HUES6 (cell line): ENCODE measurements around the gene ST3GAL2.

Experiments used
- H3K27ac ChIP-seq: 2 replicates; pipeline ENCODE4 v1.7.0; 2013; ENCODE audit warnings: low read depth, mild to moderate bottlenecking, low read length, inconsistent platforms
- H3K27me3 ChIP-seq: 2 replicates; pipeline ENCODE4 v1.6.1; 2013; ENCODE audit warnings: low read length; ENCODE audit not compliant: control insufficient read depth, insufficient read depth
- H3K36me3 ChIP-seq: 2 replicates; pipeline ENCODE4 v1.6.1; 2013; ENCODE audit warnings: low read length; ENCODE audit not compliant: control insufficient read depth, insufficient read depth
- H3K4me1 ChIP-seq: 2 replicates; pipeline ENCODE4 v1.6.1; 2013; ENCODE audit warnings: low read length; ENCODE audit not compliant: control insufficient read depth, insufficient read depth
- H3K4me3 ChIP-seq: 2 replicates; pipeline ENCODE4 v1.5.1; 2013; ENCODE audit warnings: low read depth, low read length
- H3K9ac ChIP-seq: one replicate; pipeline ENCODE4 v1.6.1; 2013; ENCODE audit warnings: mild to moderate bottlenecking, low read length
- H3K9me3 ChIP-seq: 2 replicates; pipeline ENCODE4 v1.6.1; 2013; ENCODE audit warnings: low read depth, low read length; ENCODE audit not compliant: control insufficient read depth, insufficient read depth

The ST3GAL2 gene

GRCh38 chr16:70475054-70475871 lies 36.4 kb upstream of the ST3GAL2 start:
- H3K4me3 ChIP-seq: no peak overlapping the region
- no peak overlapping the region for H3K9ac ChIP-seq
- peaks cover 21% of the 10 kb centered on the region for H3K4me1 ChIP-seq
- H3K9me3 ChIP-seq: no peaks in the 10 kb centered on the region
- peaks cover 35% of the 10 kb centered on the region for H3K36me3 ChIP-seq
- 0 out of 2 replicates have a peak overlapping the region, but pooled peaks have one; percentile 27 for H3K27ac ChIP-seq
- H3K27me3 ChIP-seq: no peaks in the 10 kb centered on the region

DNA sequence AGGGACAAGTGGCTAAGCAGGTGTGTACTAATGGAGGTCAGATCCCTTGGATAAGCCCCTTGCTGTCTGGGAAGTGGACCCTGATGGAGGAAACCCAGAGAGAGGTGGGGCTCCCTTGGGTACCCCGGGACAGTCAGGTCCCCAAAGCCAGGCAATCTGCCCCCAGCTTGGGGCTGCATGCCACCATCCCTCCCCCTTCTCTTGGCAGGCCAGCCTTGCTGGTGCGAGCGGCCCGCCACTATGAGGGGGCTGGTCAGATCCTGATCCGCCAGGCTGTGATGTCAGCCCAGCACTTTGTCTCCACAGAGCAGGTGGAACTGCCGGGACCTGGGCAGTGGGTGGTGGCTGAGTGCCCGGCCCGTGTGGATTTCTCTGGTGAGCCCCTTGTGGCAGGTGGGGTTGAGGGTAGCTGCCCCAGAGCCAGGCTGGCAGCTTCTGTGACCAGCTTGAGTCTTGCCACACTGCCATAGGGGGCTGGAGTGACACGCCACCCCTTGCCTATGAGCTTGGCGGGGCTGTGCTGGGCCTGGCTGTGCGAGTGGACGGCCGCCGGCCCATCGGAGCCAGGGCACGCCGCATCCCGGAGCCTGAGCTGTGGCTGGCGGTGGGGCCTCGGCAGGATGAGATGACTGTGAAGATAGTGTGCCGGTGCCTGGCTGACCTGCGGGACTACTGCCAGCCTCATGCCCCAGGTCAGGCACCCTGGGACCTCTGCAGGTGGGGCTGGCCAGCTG lies 35.6 kb upstream of the ST3GAL2 start:
- peaks cover 28% of the 10 kb centered on the region for H3K36me3 ChIP-seq
- H3K4me1 ChIP-seq: peaks cover 20% of the 10 kb centered on the region
- H3K9me3 ChIP-seq: no peaks in the 10 kb centered on the region
- H3K27me3 ChIP-seq: no peaks in the 10 kb centered on the region
- H3K27ac ChIP-seq: no peak overlapping the region
- no peak overlapping the region for H3K9ac ChIP-seq
- H3K4me3 ChIP-seq: no peak overlapping the region

DNA sequence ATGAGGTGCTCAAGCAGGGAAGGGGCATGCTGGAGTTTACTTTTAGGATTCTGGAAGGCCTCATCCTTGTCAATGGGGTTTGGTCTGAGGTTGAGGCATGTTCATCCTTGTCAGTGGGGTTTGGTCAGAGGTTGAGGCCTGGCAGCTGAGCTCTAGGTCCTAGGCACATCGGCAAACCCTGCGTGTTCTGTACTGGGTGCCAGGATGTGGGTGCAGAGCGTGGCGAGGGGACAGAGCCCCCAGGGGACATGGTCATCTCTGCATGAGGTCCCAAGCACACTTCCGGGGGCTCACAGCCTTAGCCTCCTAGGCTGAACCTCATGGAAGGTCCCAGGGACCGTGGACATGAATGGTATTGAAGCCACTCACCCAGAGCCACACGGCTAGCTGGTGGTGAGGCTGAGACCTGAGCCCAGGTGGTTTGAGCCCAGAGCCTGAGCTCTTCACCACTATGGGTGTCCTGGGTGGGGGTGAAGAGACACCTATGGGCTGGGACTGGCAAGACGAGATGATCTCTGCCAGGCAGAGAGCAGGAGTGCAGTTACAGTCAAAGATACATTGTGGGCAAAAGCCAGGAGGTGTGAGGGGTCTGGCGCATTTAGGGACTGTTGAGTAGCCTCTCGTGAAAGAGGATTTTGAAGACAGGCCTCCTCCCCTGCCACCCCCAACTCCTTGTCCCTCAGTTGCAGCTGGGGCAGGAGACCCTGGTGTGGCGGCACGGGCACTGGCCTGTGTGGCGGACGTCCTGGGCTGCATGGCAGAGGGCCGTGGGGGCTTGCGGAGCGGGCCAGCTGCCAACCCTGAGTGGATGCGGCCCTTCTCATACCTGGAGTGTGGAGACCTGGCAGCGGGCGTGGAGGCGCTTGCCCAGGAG lies 34.8 kb upstream of the ST3GAL2 start:
- H3K36me3 ChIP-seq: peaks cover 20% of the 10 kb centered on the region; the same call in 1 of the 2 replicates
- H3K4me1 ChIP-seq: peaks cover 12% of the 10 kb centered on the region
- no peaks in the 10 kb centered on the region for H3K27me3 ChIP-seq
- no peaks in the 10 kb centered on the region for H3K9me3 ChIP-seq
- no peak overlapping the region for H3K27ac ChIP-seq
- H3K9ac ChIP-seq: no peak overlapping the region
- no peak overlapping the region for H3K4me3 ChIP-seq

GRCh38 chr16:70472786-70473433 lies 34.0 kb upstream of the ST3GAL2 start:
- Histone ChIP-seq H3K4me3 (no peak overlapping the region), H3K9me3 (no peaks in the 10 kb centered on the region), H3K4me1 (peaks cover 7% of the 10 kb centered on the region; the same call in 1 of the 2 replicates), H3K9ac (no peak overlapping the region), H3K27ac (no peak overlapping the region), H3K36me3 (peaks cover 12% of the 10 kb centered on the region; the same call in 1 of the 2 replicates), H3K27me3 (no peaks in the 10 kb centered on the region)

DNA sequence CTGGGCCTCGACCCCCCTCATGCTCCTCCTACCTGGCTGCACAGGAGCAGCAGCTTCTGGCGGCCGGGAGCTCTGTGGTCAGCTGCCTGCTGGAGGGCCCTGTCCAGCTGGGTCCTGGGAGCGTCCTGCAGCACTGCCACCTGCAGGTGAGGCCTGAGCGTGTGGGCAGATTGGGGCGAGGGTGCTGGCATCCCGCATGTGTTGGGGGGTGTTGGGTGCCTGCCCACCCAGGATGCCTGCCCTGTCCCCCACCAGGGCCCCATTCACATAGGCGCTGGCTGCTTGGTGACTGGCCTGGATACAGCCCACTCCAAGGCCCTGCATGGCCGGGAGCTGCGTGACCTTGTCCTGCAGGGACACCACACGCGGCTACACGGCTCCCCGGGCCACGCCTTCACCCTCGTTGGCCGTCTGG lies 32.0 kb upstream of the ST3GAL2 start:
- no peaks in the 10 kb centered on the region for H3K9me3 ChIP-seq
- H3K27me3 ChIP-seq: no peaks in the 10 kb centered on the region
- H3K27ac ChIP-seq: no peak overlapping the region
- no peak overlapping the region for H3K9ac ChIP-seq
- H3K4me1 ChIP-seq: no peaks in the 10 kb centered on the region
- H3K36me3 ChIP-seq: peaks cover 12% of the 10 kb centered on the region; the same call in 1 of the 2 replicates
- no peak overlapping the region for H3K4me3 ChIP-seq

- Histone ChIP-seq H3K36me3 (peaks cover 8% of the 10 kb centered on the region; the same call in 1 of the 2 replicates), H3K4me1 (no peaks in the 10 kb centered on the region), H3K9ac (no peak overlapping the region), H3K9me3 (no peaks in the 10 kb centered on the region), H3K4me3 (no peak overlapping the region), H3K27ac (no peak overlapping the region), H3K27me3 (no peaks in the 10 kb centered on the region)
These were observed 31.4 kb upstream of the ST3GAL2 start for GRCh38 chr16:70470141-70470926.

- H3K4me1 ChIP-seq: no peaks in the 10 kb centered on the region
- no peaks in the 10 kb centered on the region for H3K9me3 ChIP-seq
- no peak overlapping the region for H3K4me3 ChIP-seq
- H3K27ac ChIP-seq: no peak overlapping the region
- no peak overlapping the region for H3K9ac ChIP-seq
- peaks cover 5% of the 10 kb centered on the region for H3K36me3 ChIP-seq
- no peaks in the 10 kb centered on the region for H3K27me3 ChIP-seq
These were observed 30.1 kb upstream of the ST3GAL2 start for GRCh38 chr16:70468776-70469525.

GRCh38 chr16:70467608-70468007 lies 28.7 kb upstream of the ST3GAL2 start:
- Histone ChIP-seq H3K27ac (no peak overlapping the region), H3K36me3 (peaks cover 10% of the 10 kb centered on the region), H3K9me3 (no peaks in the 10 kb centered on the region), H3K4me3 (no peak overlapping the region), H3K4me1 (no peaks in the 10 kb centered on the region), H3K9ac (no peak overlapping the region), H3K27me3 (no peaks in the 10 kb centered on the region)

GRCh38 chr16:70467113-70467512 lies 28.2 kb upstream of the ST3GAL2 start:
- Histone ChIP-seq H3K36me3 (peaks cover 10% of the 10 kb centered on the region), H3K27me3 (no peaks in the 10 kb centered on the region), H3K27ac (no peak overlapping the region), H3K4me1 (no peaks in the 10 kb centered on the region), H3K9ac (no peak overlapping the region), H3K4me3 (no peak overlapping the region), H3K9me3 (no peaks in the 10 kb centered on the region)
